NCI-H446 treated with DMSO at 0.1 percent for 48 hours (cell line): ENCODE data around the gene CHRM4.
"Not testable (repeated sequence)": the region's sequence is repeated elsewhere in the genome, so short reads cannot be mapped to it uniquely, and the experiment has no call there.

Experiments
- DNase-seq: peaks from one replicate; lab custom pipeline; 2025; lab: John Stamatoyannopoulos, UW

Gene CHRM4

DNA sequence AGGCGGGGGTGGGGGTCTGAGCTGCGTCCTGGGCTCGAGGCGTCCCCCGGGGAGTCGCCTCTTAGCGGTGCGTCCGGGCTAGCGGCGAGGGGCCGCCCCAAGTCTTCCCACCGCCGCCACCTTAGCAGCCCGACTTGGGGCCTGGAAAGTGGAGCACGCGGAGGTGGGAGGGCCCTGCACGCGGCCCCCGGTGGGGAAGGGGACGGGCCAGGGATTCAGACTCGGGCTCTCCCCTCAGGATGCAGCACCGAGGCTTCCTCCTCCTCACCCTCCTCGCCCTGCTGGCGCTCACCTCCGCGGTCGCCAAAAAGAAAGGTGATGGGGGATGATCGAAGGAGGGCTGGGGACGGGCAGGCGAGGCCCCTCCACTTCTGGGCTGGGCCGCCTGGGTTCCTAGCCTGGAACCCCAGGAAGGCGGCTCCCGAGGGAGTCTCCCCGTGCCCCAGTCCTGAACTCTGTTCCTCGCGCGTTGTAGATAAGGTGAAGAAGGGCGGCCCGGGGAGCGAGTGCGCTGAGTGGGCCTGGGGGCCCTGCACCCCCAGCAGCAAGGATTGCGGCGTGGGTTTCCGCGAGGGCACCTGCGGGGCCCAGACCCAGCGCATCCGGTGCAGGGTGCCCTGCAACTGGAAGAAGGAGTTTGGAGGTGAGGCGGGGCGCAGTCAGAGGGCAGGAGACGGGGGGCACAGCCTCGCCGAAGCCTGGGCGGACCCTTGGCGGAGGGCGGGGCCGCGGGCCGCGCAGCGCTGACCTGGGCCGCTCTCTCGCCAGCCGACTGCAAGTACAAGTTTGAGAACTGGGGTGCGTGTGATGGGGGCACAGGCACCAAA lies 9.5 kb downstream of the CHRM4 start:
- DNase-seq: no peak

DNA sequence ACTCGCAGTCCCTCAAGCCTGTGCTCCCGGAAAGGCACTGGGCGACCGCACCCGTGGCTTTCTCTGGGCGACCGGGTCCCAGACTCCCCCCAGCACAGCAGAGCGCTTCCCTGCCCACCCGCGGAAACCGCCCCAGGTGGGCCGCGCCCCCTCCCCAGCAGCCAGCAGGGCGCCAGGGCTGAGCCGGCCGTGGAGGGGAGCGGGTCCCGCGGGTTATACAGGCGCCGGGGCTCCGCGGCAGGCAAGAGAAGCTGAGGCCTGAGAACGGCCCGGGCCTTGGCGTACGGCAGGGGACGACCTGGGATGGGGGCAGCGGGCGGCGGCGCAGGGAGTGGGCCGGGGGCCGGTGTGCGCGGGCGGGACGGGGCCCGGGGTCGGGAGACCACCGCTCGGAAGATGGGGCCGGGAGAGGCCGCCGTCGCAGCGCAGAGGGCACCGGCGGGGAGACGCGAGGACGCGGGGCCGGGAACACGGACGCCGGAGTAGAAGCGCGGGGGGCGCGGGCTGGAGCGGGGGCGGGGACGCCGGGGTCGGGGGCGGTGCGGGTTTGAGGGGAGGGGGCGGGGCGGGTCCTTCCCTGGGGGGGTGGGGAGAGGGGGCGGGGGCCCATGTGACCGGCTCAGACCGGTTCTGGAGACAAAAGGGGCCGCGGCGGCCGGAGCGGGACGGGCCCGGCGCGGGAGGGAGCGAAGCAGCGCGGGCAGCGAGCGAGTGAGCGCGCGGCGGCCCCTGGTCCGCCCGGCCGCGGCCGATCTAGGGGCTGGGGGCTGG lies 10.3 kb downstream of the CHRM4 start, which contains the start of gene MDK:
Gene MDK (plus strand): TSS at position 622 of the 771 bp plus-strand sequence. CDS start 389 bp downstream, outside the sequence.
- DNase-seq: no peak

DNA sequence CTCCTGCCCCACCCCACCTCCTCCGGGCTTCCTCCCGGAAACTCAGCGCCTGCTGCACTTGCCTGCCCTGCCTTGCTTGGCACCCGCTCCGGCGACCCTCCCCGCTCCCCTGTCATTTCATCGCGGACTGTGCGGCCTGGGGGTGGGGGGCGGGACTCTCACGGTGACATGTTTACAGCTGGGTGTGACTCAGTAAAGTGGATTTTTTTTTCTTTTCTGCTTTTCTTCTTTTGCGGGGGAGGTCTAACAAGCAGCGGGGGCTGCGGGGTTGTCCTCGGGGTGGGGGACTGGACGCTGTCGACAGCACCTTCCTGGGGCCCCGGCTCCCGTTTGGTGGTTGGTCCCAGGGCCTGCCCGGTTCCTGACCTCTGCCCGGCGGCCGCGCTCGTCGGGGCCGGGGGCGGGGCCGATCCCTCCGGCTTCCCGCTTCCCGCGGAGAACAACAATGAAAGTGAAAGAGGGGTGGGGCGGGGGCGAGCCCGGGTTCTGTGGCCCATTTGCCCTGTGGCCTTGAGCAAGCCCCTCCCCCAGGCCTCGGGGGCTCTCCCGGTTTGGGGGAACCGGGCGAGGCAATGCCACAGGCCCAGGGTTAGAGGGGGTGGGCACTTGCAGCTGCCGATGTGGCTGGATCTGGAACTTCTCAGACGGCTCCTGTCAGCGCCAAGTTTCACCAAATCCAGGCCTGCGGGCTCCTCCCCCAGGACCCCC lies 11.1 kb downstream of the CHRM4 start:
- DNase-seq: no peak

- not testable (repeated sequence) for DNase-seq
These were observed 11.9 kb downstream of the CHRM4 start for GRCh38 chr11:46379482-46380293.

DNA sequence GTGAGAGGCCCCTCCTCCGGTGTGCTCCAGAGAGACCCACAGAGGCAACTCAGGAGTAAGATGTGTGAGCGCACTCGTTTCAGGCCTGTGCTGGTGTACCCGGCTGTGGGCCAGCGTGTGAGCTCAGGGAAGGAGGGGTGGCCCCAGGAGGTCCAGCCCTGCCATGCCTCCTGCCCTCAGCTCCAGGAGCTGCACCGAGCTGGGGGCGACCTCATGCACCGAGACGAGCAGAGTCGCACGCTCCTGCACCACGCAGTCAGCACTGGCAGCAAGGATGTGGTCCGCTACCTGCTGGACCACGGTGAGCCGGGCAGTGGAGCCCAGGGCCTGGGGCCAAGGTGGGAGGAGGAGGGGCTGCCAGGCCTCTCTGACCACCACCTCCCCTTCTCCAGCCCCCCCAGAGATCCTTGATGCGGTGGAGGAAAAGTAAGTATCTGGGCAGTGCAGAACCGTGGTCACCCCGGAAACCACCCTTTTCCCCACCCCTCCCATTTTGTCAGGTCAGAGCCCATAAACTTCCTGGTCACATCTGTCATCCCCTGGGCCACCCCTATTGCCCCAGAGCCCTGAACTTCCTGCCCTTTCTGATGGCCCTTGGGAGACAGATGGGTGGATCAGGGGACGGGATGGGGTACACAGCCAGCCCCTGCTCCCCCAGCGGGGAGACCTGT lies 12.6 kb downstream of the CHRM4 start:
- DNase-seq: no peak

- no peak for DNase-seq
These were observed 13.3 kb downstream of the CHRM4 start for GRCh38 chr11:46378296-46378695.

DNA sequence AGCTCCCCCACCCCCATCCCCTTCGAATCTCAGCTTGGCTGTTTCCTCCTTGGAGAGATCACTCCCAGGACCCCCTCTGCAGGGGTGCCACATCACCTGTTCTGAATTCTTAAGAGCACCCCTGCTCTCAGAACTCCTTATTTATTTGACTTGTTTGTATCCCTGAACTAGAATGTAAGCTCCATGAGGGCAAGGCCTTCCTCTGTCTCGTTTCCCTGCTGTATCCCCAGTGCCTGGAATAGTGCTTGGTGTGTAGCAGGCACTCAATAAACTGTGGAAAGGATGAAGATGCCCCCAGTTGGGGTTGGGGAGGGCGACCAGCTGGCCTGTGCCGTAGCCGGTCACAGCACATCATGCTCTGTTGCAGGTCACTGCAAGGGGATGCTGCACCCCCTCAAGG lies 13.7 kb downstream of the CHRM4 start:
- no peak for DNase-seq

DNA sequence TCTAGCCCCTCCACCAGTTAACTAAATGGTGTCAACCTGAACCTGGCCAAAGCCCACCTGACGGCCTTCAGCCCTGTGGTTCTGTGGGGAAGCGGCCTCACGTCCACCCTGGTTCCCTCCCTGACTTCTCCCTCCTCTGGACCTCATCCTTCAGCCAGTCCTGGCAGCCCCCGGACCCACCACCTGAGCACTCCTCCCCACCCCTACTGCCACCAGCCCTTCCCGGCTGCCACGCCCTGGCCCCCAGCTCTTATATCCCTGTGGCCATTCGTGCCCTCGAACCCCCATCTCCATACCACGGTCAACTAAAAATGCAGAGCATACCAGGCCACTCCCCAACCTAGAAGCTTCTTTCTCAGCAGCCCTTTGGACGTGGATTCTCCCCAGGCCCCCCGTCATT lies 14.3 kb downstream of the CHRM4 start:
- no peak for DNase-seq

DNA sequence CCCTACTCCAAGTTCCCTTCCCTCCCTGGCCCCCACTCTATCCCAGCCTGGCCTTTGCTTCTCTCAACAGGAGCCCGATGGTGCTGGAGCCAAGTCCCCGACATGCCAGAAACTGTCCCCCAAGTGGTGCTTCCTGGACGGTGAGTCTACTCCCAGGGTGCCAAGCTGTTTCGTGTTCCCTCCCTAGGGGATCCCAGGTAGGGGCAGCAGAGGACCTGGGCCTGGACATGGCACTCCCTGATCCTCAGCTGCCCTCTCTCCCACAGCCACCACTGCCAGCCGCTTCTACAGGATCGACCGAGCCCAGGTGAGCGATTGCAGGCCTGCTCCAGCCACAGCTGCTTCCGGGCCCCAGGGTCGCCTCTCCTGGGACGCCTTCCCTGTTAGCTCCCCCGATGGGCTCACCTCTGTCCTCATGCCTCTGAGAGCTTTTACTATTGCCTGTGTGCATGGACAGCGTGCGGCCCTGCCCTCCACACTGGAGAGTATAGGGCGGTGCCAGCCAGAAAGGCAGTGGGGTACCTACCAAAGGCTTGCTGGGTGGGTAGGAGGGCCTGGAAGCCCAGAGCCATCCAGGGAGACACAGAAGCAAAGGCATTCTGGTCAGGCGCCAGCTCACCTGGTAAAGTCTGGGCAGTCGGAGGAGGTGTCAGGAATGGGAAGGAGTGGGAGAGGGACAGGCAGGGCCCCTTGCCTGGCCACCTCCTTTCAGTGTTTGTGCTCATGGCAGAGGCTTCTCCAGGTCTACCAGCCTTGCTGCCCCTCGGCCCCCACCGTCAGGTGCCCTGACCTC lies 15.1 kb downstream of the CHRM4 start:
- no peak for DNase-seq

GRCh38 chr11:46375392-46376101 lies 16.0 kb downstream of the CHRM4 start:
- DNase-seq: no peak

DNA sequence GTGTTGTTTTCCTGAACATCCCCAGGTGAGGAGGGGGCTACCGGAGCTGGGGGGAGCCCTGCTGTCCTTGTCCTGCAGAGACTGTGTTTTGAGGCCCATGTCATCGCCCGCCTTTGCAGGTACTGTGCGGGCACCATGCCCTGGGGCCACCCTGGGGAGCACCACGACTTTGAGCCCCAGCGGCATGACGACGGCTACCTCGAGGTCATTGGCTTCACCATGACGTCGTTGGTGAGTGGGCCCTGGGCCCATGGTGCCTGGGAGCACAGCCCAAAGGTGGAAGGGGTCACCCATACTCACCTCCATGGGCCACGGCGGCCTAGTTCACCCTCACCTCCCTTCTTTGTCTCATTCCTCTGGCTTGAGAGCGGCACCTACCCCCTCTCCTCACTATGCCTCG lies 16.8 kb downstream of the CHRM4 start:
- no peak for DNase-seq

DNA sequence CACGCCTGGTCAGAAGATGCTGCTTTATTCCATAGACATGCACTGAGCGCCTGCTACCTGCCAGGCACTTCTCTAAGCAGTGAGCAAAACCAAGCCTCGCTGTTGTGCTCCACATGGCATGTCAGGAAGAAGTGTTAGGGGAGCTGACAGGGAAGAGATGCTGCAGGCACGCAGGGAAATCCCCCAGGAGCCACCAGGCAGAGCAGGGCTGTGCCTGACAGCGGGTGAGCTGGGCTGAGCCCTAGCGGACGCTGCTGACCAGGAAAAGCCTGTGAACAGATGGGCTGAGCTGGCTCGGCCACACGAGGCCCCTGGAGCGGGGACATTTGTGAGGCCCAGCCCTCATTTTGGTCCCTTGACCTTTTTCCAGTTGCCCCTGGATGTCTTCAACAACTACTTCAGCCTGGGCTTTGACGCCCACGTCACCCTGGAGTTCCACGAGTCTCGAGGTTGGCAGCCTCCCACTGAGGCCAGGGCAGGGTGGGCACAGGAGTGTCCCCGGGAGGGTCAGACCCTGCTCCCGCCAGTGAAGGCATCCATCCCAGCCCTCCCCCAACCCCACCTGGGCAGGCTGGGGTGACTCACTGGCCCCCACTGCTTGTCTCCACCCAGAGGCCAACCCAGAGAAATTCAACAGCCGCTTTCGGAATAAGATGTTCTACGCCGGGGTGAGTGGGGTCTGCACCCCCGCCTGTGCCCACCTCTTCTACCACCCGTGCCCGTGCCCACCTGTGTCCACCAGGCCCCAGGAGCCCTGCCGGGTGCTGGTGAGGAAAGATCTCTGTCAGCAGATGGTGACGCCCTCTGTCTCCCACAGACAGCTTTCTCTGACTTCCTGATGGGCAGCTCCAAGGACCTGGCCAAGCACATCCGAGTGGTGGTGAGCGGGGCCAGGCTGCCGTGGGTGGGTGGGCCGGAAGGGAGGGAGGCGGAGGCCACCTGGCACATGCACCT lies 17.5 kb downstream of the CHRM4 start:
- DNase-seq: no peak

- DNase-seq: not testable (repeated sequence)
These were observed 19.1 kb downstream of the CHRM4 start for GRCh38 chr11:46372501-46372900.

DNA sequence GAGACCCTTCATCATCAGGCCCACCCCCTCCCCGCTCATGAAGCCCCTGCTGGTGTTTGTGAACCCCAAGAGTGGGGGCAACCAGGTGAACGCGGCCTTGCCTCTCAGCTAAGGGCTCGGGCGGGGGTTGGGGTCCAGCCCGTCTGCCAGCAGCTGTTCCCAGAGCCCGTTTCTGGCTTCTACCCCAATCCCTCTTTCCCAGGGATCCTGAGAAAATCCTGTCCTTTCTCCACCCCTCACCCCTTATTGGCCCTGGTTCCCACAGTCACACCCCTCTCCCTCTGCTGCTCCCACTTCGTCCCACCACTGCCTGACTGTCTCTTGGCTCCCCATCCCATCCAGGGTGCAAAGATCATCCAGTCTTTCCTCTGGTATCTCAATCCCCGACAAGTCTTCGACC lies 19.5 kb downstream of the CHRM4 start:
- no peak for DNase-seq

GRCh38 chr11:46371262-46371661 lies 20.3 kb downstream of the CHRM4 start:
- DNase-seq: not testable (repeated sequence)

DNA sequence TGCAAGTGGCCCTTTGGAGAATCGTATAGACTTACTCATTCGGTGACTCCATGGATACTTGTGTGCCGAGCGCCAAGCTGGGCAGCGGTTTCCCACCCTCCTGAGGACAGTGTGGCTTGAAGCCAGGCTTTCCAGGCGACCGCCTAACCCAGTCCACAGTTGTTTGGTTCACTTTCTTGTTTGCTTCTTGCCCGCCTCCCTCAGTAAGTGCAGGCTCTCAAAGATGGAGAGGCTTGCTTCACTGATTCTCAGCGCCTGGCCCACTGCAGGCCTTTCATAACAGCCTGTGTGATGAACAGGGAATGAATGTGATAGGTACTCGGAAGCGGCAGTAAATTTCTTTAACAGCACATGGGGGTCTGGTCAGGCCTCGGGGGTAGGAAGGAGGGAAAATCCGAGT lies 21.3 kb downstream of the CHRM4 start:
- DNase-seq: no peak

GRCh38 chr11:46369458-46370152 lies 22.0 kb downstream of the CHRM4 start:
- peak; percentile 16 for DNase-seq

DNA sequence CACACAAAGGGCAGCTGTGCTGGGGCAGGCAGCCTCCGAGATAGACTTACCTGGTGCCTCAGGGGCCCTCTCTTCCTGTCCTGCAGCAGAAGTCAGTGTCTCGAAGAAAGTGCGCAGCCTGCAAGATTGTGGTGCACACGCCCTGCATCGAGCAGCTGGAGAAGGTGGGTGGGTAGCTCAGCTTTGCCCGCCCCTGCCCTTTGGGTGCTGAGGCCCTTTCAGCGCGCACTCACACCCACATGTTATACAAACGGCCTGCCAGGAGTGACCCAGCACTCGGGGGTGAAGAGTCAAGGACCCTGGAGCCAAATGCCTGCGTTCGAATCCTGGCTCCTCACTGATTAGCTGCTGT lies 23.7 kb downstream of the CHRM4 start:
- DNase-seq: no peak
